Calu3 (cell line): Measurements from ENCODE around the gene ZNF775. TPM values are rescaled to one million over a fixed set of nuclear protein-coding genes. Genes with fewer than 3 reads are reported as not detected.

Source experiments
- BruUV-seq: library from RNA; stranded (reverse); fragments of 400-500 nt; replicated peaks from 2 replicates; lab custom pipeline; 2021; lab: Mats Ljungman, UMichigan
- CTCF ChIA-PET: fragments of 300-600 bp; sonication (Branson Sonifier 250); formaldehyde crosslinking; loops from one replicate; lab custom pipeline; 2022; ENCODE audit warnings: antibody characterized with exemption; lab: Charles Lee
- DNase-seq: peaks from one replicate; pipeline ENCODE4 v3.0.0; 2022
- H3K27ac Mint-ChIP-seq: one replicate; pipeline ENCODE4 v1.8.0; 2022; ENCODE audit warnings: mixed read lengths; ENCODE audit not compliant: unreplicated experiment
- H3K27me3 Mint-ChIP-seq: one replicate; pipeline ENCODE4 v1.8.0; 2022; ENCODE audit warnings: mixed read lengths; ENCODE audit not compliant: unreplicated experiment
- H3K36me3 Mint-ChIP-seq: one replicate; pipeline ENCODE4 v1.8.0; 2022; ENCODE audit warnings: mild to moderate bottlenecking, moderate library complexity, mixed read lengths; ENCODE audit not compliant: insufficient read depth, unreplicated experiment
- H3K4me1 Mint-ChIP-seq: one replicate; pipeline ENCODE4 v1.8.0; 2022; ENCODE audit warnings: mild to moderate bottlenecking, low read depth, mixed read lengths; ENCODE audit not compliant: unreplicated experiment
- H3K4me3 Mint-ChIP-seq: one replicate; pipeline ENCODE4 v1.8.0; 2022; ENCODE audit warnings: mild to moderate bottlenecking, low read depth, moderate library complexity, mixed read lengths; ENCODE audit not compliant: unreplicated experiment
- H3K9me3 Mint-ChIP-seq: one replicate; pipeline ENCODE4 v1.8.0; 2022; ENCODE audit warnings: low read depth, mixed read lengths; ENCODE audit not compliant: unreplicated experiment
- intact Hi-C: fragments of 100-400 bp; cut with micrococcal nuclease; formaldehyde crosslinking; loops from one replicate; pipeline ENCODE4 v1.10.0; 2022; ENCODE audit not compliant: unreplicated experiment
- total RNA-seq: library from RNA; stranded (reverse); gene quantifications from 2 replicates; pipeline ENCODE4 v1.2.3, GENCODE V29; 2022
- TF ChIP-seq, protein P1 (sequence below): fragments of 200-600 bp; IDR thresholded peaks from one replicate; pipeline ENCODE4 v1.8.0; 2022; ENCODE audit warnings: antibody characterized with exemption; ENCODE audit not compliant: unreplicated experiment

Gene ZNF775
- total RNA-seq, 1 experiment from 2014 or later = 5.8 TPM

DNA sequence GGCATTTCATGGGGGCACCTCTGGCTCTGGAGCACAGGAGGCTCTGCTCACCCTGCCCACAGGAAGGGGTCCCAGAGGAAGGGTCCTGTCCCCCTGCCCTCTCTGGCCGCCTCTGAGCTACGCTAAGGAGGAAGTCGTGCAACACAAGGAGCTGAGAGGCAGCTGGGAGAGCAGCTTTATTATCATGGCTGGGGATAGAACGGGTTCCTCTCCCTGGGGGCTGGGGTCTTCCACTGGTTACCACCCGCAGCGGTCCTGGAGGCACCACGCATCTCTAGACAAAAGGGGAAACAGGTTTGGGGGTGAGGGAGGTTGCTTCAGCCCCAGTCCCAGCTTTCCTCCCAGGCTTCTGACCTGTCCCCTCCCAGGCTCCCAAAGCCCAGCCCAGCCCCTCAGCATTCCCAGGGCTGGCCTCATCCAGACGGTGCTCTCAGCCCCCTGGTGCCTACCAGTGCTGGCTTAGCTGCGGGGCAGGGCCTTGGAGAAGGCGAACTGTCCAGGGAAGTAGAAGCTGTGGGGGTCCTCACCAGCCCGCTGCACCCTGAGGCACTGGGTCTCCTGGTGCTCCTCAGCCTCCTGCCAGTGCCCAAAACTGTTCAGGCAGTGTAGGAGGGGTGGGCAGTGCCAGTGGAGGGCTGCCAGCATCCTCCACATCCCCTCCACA, 40.8 kb upstream of the ZNF775 start:
- peaks cover 18% of the 10 kb centered on the region for H3K4me1 Mint-ChIP-seq

DNA sequence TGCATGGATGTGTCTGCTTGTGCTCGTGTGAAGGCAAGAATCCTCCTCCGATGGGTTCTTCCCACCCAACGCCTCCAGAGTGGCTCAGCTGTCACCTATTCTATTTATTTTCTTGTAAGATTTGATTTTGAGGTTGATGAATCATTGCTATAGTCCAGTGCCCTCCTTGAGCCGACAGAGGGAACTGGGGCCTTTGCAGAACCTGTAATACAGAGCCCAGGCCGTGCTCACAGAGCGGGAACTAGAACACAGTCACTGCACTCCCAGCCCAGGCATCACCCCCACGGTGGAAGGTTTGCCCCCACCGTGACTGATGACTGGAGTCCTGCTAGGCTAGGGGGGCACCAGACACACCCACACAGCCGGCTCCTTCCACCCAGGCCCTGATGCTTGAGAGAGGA, 39.7 kb upstream of the ZNF775 start:
- Mint-ChIP-seq H3K4me3 (peak overlapping the region; percentile 76), H3K27me3 (no peaks in the 10 kb centered on the region), H3K4me1 (peaks cover 18% of the 10 kb centered on the region), H3K9me3 (no peaks in the 10 kb centered on the region), H3K27ac (peak overlapping the region; percentile 75), H3K36me3 (peaks cover 23% of the 10 kb centered on the region)
- CTCF ChIA-PET = interaction anchor here (1.1 kb wide), 1 partner anchor 16 kb away, joined by 3 read pairs; the partner anchor contains the start of gene ACTR3C
- TF ChIP-seq, protein P1, sequence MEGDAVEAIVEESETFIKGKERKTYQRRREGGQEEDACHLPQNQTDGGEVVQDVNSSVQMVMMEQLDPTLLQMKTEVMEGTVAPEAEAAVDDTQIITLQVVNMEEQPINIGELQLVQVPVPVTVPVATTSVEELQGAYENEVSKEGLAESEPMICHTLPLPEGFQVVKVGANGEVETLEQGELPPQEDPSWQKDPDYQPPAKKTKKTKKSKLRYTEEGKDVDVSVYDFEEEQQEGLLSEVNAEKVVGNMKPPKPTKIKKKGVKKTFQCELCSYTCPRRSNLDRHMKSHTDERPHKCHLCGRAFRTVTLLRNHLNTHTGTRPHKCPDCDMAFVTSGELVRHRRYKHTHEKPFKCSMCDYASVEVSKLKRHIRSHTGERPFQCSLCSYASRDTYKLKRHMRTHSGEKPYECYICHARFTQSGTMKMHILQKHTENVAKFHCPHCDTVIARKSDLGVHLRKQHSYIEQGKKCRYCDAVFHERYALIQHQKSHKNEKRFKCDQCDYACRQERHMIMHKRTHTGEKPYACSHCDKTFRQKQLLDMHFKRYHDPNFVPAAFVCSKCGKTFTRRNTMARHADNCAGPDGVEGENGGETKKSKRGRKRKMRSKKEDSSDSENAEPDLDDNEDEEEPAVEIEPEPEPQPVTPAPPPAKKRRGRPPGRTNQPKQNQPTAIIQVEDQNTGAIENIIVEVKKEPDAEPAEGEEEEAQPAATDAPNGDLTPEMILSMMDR = no peak
- intact Hi-C loops = no loop called here
- no TSS peak for BruUV-seq
- DNase-seq = no peak

More for the DNA sequence above, 40.8 kb upstream of the ZNF775 start:
- Mint-ChIP-seq H3K4me3 (no peak overlapping the region), H3K27me3 (no peaks in the 10 kb centered on the region), H3K9me3 (no peaks in the 10 kb centered on the region), H3K36me3 (peaks cover 23% of the 10 kb centered on the region), H3K27ac (no peak overlapping the region)
- TF ChIP-seq, protein P1 = no peak
- CTCF ChIA-PET = no interaction called here
- intact Hi-C loops = no loop called here
- no TSS peak for BruUV-seq
- no peak for DNase-seq

DNA sequence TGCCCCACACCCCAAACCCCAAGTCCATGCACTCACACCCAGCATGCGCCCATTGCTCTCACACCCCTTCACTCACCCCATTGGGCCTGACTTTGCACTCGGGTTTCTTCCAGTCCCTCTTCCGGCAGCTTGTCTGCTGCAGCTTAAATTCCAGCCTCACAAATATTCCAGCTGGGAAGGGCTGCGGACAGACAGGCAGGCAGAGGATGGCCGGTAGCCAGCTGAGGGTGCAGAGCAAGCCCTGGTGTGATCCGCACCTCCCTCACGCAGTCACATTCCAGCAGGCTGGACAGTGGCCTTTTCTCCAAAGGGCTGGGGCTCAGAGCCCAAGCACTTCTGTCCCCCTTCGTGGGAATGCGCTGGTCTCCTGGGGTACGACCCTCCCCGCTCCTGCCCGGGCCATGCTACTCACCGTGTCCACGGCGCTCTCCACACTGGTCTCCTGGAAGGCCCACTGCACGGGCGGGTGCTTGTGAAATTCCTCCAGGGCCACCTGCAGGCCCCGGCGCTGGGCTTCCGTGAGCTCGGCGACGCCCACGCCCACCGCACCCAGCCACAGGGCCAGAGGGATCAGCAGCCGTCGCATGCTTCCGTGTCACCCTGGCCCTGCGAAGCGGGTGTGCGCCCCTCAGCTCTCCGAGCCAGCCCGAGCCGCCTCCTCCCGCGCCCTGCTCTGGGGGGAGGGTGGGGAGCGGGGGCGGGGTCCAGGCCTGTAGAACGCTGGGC, 38.9 kb upstream of the ZNF775 start:
- CTCF ChIA-PET = interaction anchor here (0.6 to 1.1 kb wide), 2 partner anchors 16 to 17 kb away, joined by 3 to 4 read pairs; partner anchors contain the start of gene ACTR3C
- peak; percentile 43 for DNase-seq
- H3K4me3 Mint-ChIP-seq = peak overlapping the region; percentile 76
- H3K36me3 Mint-ChIP-seq = peaks cover 23% of the 10 kb centered on the region
- intact Hi-C loops = no loop called here
- H3K4me1 Mint-ChIP-seq = peaks cover 18% of the 10 kb centered on the region
- H3K9me3 Mint-ChIP-seq = no peaks in the 10 kb centered on the region
- no peaks in the 10 kb centered on the region for H3K27me3 Mint-ChIP-seq
- peak overlapping the region; percentile 75 for H3K27ac Mint-ChIP-seq
- TF ChIP-seq, protein P1 = no peak
- BruUV-seq = no TSS peak

DNA sequence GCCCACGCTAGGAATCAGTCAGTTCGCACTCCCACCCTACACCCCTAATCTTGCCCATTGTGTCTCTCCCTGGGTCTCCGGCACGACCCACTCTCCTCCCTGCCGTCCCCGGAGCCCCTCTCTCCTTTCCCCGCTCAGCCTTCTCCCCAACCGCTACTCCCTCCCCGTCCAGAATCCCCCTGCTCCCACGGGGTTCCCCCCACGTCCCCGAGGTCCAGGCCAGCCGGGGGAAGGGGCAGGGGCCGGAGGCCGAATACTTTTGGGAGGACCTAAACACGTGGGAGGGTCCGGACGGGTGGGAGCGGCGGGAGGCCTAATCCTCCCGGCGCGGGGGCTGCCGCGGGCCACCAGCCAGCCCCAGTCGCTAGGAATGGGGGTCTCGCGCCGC, 38.3 kb upstream of the ZNF775 start:
- no TSS peak for BruUV-seq
- intact Hi-C loops = no loop called here
- H3K4me3 Mint-ChIP-seq = peak overlapping the region; percentile 76
- no peak overlapping the region for H3K27ac Mint-ChIP-seq
- peaks cover 23% of the 10 kb centered on the region for H3K36me3 Mint-ChIP-seq
- CTCF ChIA-PET = no interaction called here
- no peaks in the 10 kb centered on the region for H3K27me3 Mint-ChIP-seq
- no peaks in the 10 kb centered on the region for H3K9me3 Mint-ChIP-seq
- DNase-seq = no peak
- TF ChIP-seq, protein P1 = no peak
- peaks cover 18% of the 10 kb centered on the region for H3K4me1 Mint-ChIP-seq
